Measurements from ENCODE around the gene UBN1. TPM values are rescaled to one million over a fixed set of nuclear protein-coding genes. Genes with fewer than 3 reads are reported as not detected.
"Not testable (repeated sequence)": the region's sequence is repeated elsewhere in the genome, so short reads cannot be mapped to it uniquely, and the experiment has no call there.

The UBN1 gene
- polyA plus RNA-seq, 1 donor: 38.2 TPM

DNA sequence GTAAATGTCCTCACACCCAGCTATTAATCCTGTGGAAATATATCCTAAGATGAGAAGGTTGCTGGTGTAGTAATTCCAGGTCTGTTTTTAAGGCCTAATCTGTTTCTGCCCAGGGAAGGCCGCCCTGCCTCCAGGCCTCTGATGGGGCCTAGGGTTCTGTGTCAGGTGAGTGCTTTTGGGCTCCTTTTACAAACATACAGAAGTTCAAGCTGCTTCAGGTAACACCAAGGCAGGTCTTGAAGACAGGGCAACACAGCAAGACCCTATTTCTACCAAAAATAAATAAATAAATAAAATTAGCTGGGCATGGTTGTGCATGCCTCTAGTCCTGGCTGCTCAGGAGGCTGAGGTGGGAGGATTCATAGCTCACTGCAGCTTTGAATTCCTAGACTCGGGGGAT is 80.4 kb downstream of the UBN1 start:
- H3K4me3 ChIP-seq (ENCODE audit: low read length): no peak overlapping the region
- H3K27me3 ChIP-seq (ENCODE audit: control insufficient read depth, insufficient read depth, low read length): no peaks in the 10 kb centered on the region
- peaks cover 12% of the 10 kb centered on the region for H3K36me3 ChIP-seq (ENCODE audit: control insufficient read depth, insufficient read depth, low read length)
- peaks cover 2% of the 10 kb centered on the region for H3K9me3 ChIP-seq (ENCODE audit: control insufficient read depth, low read depth, low read length)
- H3K4me1 ChIP-seq (ENCODE audit: control insufficient read depth, insufficient read depth, low read length): peaks cover 13% of the 10 kb centered on the region
- no peak overlapping the region for H3K27ac ChIP-seq (ENCODE audit: low read length)
- no CpG with 5 or more reads among the region's 2 CpGs for WGBS (ENCODE audit: insufficient coverage, low lambda C conversion rate)
- DNase-seq: no peak

- peaks cover 13% of the 10 kb centered on the region for H3K4me1 ChIP-seq (ENCODE audit: control insufficient read depth, insufficient read depth, low read length)
- H3K27me3 ChIP-seq (ENCODE audit: control insufficient read depth, insufficient read depth, low read length): no peaks in the 10 kb centered on the region
- no peak overlapping the region for H3K4me3 ChIP-seq (ENCODE audit: low read length)
- WGBS (ENCODE audit: insufficient coverage, low lambda C conversion rate): no CpG with 5 or more reads among the region's 6 CpGs
- peaks cover 10% of the 10 kb centered on the region for H3K36me3 ChIP-seq (ENCODE audit: control insufficient read depth, insufficient read depth, low read length)
- peaks cover 2% of the 10 kb centered on the region for H3K9me3 ChIP-seq (ENCODE audit: control insufficient read depth, low read depth, low read length)
- DNase-seq: no peak
- H3K27ac ChIP-seq (ENCODE audit: low read length): no peak overlapping the region
Observed at GRCh38 chr16:4928227-4928626, 80.9 kb downstream of the UBN1 start.

GRCh38 chr16:4929619-4930018 is 82.3 kb downstream of the UBN1 start:
- not testable (repeated sequence) for H3K27ac ChIP-seq (ENCODE audit: low read length); H3K27me3 ChIP-seq (ENCODE audit: control insufficient read depth, insufficient read depth, low read length); H3K4me3 ChIP-seq (ENCODE audit: low read length); H3K9me3 ChIP-seq (ENCODE audit: control insufficient read depth, low read depth, low read length); DNase-seq; H3K36me3 ChIP-seq (ENCODE audit: control insufficient read depth, insufficient read depth, low read length); H3K4me1 ChIP-seq (ENCODE audit: control insufficient read depth, insufficient read depth, low read length)
- WGBS (ENCODE audit: insufficient coverage, low lambda C conversion rate): 60% methylated on average over 1 of the region's 4 CpGs

- Histone ChIP-seq H3K27me3 (ENCODE audit: control insufficient read depth, insufficient read depth, low read length) (peaks cover 12% of the 10 kb centered on the region), H3K27ac (ENCODE audit: low read length) (no peak overlapping the region), H3K36me3 (ENCODE audit: control insufficient read depth, insufficient read depth, low read length) (peaks cover 10% of the 10 kb centered on the region), H3K9me3 (ENCODE audit: control insufficient read depth, low read depth, low read length) (peaks cover 2% of the 10 kb centered on the region), H3K4me1 (ENCODE audit: control insufficient read depth, insufficient read depth, low read length) (peaks cover 12% of the 10 kb centered on the region), H3K4me3 (ENCODE audit: low read length) (no peak overlapping the region)
- WGBS (ENCODE audit: insufficient coverage, low lambda C conversion rate): no CpG with 5 or more reads among the region's 11 CpGs
- no peak for DNase-seq
Observed at GRCh38 chr16:4931381-4931780, 84.1 kb downstream of the UBN1 start.

Other genes with a start within 250 kb of the UBN1 start
- gene UBALD1, start 232.6 kb upstream of the UBN1 start, polyA plus RNA-seq: 28.4 TPM
- gene MGRN1, start 222.7 kb upstream of the UBN1 start, polyA plus RNA-seq: 52.9 TPM
- 42.5 TPM for gene NUDT16L1, start 153.9 kb upstream of the UBN1 start, polyA plus RNA-seq
- 19.8 TPM for gene ANKS3, start 113.2 kb upstream of the UBN1 start, polyA plus RNA-seq
- 0.78 TPM for gene DNAAF8, start 112.9 kb upstream of the UBN1 start, polyA plus RNA-seq
- 10.4 TPM for gene ZNF500, start 80.3 kb upstream of the UBN1 start, polyA plus RNA-seq
- gene SEPTIN12, start 59.1 kb upstream of the UBN1 start, polyA plus RNA-seq: not detected
- 75.8 TPM for gene SMIM22, start 52.1 kb upstream of the UBN1 start, polyA plus RNA-seq
- gene ROGDI, start 44.8 kb upstream of the UBN1 start, polyA plus RNA-seq: 28.9 TPM
- gene GLYR1, start 193 bp upstream of the UBN1 start, polyA plus RNA-seq: 102 TPM
- 32.2 TPM for gene PPL, start 89.7 kb downstream of the UBN1 start, polyA plus RNA-seq
- gene SEC14L5, start 110.8 kb downstream of the UBN1 start, polyA plus RNA-seq: 0.24 TPM
- 19.3 TPM for gene NAGPA, start 186.5 kb downstream of the UBN1 start, polyA plus RNA-seq
- gene C16orf89, start 218.5 kb downstream of the UBN1 start, polyA plus RNA-seq: 3.1 TPM
- gene ALG1, start 224.4 kb downstream of the UBN1 start, polyA plus RNA-seq: 25.6 TPM

Measured in large intestine (tissue), 3 donors.